Chondrocyte (in vitro differentiated cells): ENCODE measurements around the gene SCUBE1. TPM values are rescaled to one million over a fixed set of nuclear protein-coding genes. Genes with fewer than 3 reads are reported as not detected.

Source experiments
- DNase-seq: peaks from one replicate; pipeline ENCODE4 v3.0.0; 2021; ENCODE audit warnings: mixed read lengths, low spot score
- H3K27ac Mint-ChIP-seq: one replicate; pipeline ENCODE4 v1.8.0; 2021; ENCODE audit warnings: mild to moderate bottlenecking, moderate library complexity, mixed read lengths; ENCODE audit not compliant: unreplicated experiment
- H3K27me3 Mint-ChIP-seq: 2 replicates; pipeline ENCODE4 v1.8.0; 2021; ENCODE audit warnings: low read depth, mixed read lengths
- H3K36me3 Mint-ChIP-seq: 2 replicates; pipeline ENCODE4 v1.8.0; 2021; ENCODE audit warnings: low read depth, mixed read lengths
- H3K4me1 Mint-ChIP-seq: 2 replicates; pipeline ENCODE4 v1.8.0; 2021; ENCODE audit warnings: low read depth, mild to moderate bottlenecking, mixed read lengths
- H3K4me3 Mint-ChIP-seq: one replicate; pipeline ENCODE4 v1.8.0; 2021; ENCODE audit warnings: mild to moderate bottlenecking, moderate library complexity, mixed read lengths; ENCODE audit not compliant: unreplicated experiment
- H3K9me3 Mint-ChIP-seq: 2 replicates; pipeline ENCODE4 v1.8.0; 2021; ENCODE audit warnings: low read depth, mixed read lengths
- total RNA-seq: library from RNA; stranded (reverse); gene quantifications from 3 replicates; pipeline ENCODE4 v1.2.1, GENCODE V29; 2021
- TF ChIP-seq, protein P1 (sequence below): fragments of 200-600 bp; sonication (generic); IDR thresholded peaks from 2 replicates; pipeline ENCODE4 v1.5.0; 2021; ENCODE audit warnings: antibody characterized with exemption, mild to moderate bottlenecking, moderate library complexity

SCUBE1 gene
- total RNA-seq, 1 donor from 2014 or later, result 3.2 TPM

DNA sequence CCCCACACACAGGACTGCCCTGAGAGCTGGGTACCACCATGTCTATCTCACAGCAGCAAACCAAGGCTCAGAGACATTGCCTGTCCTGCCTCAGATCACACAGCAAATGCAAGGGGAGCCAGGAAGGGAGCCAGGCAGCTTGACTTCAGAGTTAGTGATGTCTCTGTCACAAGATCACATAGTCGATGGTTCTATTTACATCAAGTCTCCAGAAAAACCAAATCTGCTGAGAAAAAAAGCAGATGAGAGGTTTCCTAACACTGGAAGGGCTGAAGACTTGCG lies 16.1 kb downstream of the SCUBE1 start:
- H3K27me3 Mint-ChIP-seq, result peaks cover 17% of the 10 kb centered on the region
- no peak overlapping the region for H3K4me3 Mint-ChIP-seq
- no peak overlapping the region for H3K27ac Mint-ChIP-seq
- no peaks in the 10 kb centered on the region for H3K36me3 Mint-ChIP-seq
- TF ChIP-seq, protein P1, sequence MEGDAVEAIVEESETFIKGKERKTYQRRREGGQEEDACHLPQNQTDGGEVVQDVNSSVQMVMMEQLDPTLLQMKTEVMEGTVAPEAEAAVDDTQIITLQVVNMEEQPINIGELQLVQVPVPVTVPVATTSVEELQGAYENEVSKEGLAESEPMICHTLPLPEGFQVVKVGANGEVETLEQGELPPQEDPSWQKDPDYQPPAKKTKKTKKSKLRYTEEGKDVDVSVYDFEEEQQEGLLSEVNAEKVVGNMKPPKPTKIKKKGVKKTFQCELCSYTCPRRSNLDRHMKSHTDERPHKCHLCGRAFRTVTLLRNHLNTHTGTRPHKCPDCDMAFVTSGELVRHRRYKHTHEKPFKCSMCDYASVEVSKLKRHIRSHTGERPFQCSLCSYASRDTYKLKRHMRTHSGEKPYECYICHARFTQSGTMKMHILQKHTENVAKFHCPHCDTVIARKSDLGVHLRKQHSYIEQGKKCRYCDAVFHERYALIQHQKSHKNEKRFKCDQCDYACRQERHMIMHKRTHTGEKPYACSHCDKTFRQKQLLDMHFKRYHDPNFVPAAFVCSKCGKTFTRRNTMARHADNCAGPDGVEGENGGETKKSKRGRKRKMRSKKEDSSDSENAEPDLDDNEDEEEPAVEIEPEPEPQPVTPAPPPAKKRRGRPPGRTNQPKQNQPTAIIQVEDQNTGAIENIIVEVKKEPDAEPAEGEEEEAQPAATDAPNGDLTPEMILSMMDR, result no peak
- H3K4me1 Mint-ChIP-seq, result peaks cover 3% of the 10 kb centered on the region
- H3K9me3 Mint-ChIP-seq, result no peaks in the 10 kb centered on the region
- no peak for DNase-seq

DNA sequence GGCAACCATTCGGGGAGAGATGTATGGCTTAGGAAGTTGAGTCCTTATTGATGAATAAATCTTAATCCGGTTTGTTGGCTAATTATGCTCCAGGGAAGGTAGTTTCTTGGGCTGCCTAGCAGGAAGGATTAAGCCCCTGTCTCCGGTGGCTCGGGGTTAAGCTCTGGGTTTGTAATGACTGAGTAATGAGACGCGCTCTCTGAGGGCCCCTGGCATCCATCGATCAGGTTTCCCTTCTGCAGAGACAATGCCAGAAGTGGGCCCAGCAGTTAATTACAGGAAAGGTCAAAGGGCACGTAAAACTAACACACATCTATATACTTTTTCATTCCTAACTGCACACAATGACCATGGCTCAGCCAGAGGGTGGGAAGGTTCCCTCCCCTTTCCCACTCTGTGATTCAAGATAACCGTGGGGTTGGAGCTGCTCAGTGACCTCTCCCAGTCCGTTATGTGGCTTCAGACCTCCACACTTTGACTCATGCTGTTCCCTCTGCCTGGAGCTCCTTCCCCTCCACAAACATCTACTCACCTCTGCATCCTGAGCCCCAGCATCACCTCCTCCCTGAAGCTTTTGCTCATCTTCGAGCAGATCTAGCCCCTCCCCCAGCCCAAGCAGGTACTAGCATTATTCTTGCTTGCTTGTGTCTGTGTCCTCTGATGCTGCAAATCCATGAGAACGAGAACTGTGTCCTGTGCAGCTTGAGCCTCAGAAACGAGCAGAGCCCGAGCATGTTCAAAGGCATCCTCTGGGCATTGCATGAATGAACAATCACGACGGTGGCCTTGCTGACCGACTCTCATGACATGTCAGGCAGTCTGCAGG lies 16.6 kb downstream of the SCUBE1 start:
- peaks cover 3% of the 10 kb centered on the region for H3K4me1 Mint-ChIP-seq

DNA sequence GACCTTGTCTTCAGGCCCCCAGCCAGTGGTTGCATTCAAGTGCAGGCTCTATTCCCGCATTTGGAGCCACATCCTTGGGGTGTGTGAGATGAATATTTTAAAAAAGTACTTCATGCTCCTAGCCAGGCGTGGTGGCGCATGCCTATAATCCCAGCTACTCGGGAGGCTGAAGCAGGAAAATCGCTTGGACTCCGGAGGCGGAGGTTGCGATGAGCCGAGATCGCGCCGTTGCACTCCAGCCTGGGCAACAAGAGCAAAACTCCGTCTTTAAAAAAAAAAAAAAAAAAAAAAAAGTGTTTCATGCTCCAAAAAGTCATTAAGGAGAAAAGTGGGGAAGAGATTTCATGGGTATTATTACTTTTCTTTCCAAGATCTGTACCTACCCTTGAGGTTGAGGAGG lies 18.0 kb downstream of the SCUBE1 start:
- H3K36me3 Mint-ChIP-seq, result no peaks in the 10 kb centered on the region
- DNase-seq, result no peak
- peaks cover 6% of the 10 kb centered on the region for H3K4me1 Mint-ChIP-seq
- no peak overlapping the region for H3K27ac Mint-ChIP-seq
- no peaks in the 10 kb centered on the region for H3K9me3 Mint-ChIP-seq
- H3K27me3 Mint-ChIP-seq, result peaks cover 17% of the 10 kb centered on the region
- TF ChIP-seq, protein P1, result no peak
- no peak overlapping the region for H3K4me3 Mint-ChIP-seq

More for the DNA sequence above, 16.6 kb downstream of the SCUBE1 start:
- Mint-ChIP-seq H3K4me3 (no peak overlapping the region), H3K27ac (no peak overlapping the region), H3K36me3 (no peaks in the 10 kb centered on the region), H3K9me3 (no peaks in the 10 kb centered on the region), H3K27me3 (peaks cover 17% of the 10 kb centered on the region)
- TF ChIP-seq, protein P1, result no peak
- DNase-seq, result no peak

DNA sequence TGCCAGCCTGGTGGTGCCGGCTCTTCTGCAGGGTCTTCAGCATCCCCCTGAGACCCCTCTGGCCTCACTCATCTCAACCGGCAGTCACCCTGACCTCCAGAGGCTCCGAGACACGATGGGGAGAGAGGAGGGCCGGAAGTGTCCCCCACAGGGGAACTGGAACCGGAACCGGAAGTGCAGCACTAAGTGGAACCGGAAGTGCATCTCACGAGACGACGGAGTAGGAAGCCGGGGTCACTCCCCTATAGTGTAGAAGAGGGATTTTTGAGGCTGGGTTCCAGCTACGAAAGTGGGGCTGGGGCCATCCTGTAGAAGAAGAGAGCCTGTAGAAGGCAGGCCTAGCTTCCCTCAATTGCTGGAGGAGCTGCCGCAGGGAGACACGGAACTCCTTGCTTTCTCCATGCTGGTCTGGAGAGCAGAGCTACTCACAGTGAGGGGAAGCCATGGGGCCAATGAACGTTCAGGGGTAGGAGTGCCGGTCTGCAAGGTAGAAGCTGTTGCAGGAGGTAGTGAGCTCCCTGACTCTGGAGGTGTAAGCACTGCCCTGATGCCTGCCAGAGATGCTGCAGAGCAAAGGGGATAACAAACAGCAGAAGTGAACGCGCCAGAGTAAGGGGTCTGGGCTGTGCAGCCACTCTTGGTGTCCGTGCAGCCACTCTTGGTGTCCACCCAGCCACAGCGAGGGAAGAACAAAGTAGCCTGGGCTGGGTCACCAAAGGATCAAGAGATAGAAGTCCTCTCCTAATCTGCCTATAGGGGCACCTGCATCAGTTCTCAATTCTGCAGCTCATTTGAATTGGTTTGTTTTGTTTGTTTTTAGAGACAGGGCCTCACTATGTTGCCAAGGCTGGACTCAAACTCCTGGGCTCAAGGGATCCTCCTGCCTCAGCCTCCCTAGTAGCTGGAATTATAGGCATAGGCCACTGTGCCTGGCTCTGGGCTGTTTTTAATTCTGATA lies 21.9 kb downstream of the SCUBE1 start:
- Mint-ChIP-seq H3K9me3 (no peaks in the 10 kb centered on the region), H3K4me1 (peaks cover 11% of the 10 kb centered on the region)

More for the DNA sequence above, 21.9 kb downstream of the SCUBE1 start:
- DNase-seq, result no peak
- Mint-ChIP-seq H3K27ac (no peak overlapping the region), H3K27me3 (peaks cover 16% of the 10 kb centered on the region), H3K36me3 (no peaks in the 10 kb centered on the region), H3K4me3 (no peak overlapping the region)
- TF ChIP-seq, protein P1, result no peak
